ENCODE results near the gene MGA. TPM values are rescaled to one million over a fixed set of nuclear protein-coding genes. Genes with fewer than 3 reads are reported as not detected.
A peak's percentile ranks its signal among the peaks of the same experiment; 100 is the strongest.

The MGA gene
- polyA plus RNA-seq, 3 donors = 2.7 to 6.9 (median 4.2) TPM

DNA sequence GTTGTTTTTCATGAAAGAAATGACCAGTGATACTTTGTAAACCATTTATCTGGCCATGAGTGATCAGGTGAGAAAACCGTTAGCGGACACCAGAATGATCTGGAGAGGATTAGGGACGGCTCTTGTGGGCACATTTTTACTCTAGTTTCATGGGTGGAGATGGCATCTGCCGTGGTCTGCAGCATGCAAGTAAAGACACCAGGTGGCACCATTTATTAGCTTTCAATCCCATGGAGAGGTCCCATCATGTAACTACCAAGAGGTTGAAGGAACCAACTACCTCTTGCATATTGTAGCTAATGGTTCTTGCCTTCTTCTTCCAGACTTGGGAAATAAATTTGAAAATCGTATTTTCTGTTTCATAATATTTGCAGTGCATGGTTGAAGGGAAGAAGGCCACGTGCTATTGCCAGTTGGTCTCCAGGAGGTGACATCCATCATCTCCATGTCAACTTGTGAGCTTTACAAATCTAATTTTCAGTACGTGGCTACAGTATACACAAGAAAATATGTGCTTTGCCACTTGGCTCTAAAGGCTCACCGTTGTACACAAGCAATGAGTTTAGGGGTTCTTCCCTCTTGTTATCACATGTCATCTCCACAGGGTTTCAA, 112.6 kb downstream of the MGA start:
- peak; percentile 50 to 68 (median 67) for DNase-seq
- H3K4me1 Mint-ChIP-seq = peaks cover 36% of the 10 kb centered on the region
- H3K27me3 ChIP-seq (ENCODE audit: control insufficient read depth in 2 of 2, insufficient read depth in 2 of 2, low read length in 2 of 2) = no peaks in the 10 kb centered on the region
- intact Hi-C loops (cut with micrococcal nuclease) = loop anchor here (2.0 to 5.0 kb wide), 4 partner anchors 38 to 199 kb away; partner anchors contain the start of gene EHD4 (in 1 of the 2)
- no peaks in the 10 kb centered on the region for H3K9me3 Mint-ChIP-seq
- peak overlapping the region; percentile 94 for H3K4me2 ChIP-seq (replicated peaks; ENCODE audit: extremely low read depth, low read length, poor library complexity, severe bottlenecking)
- H3K27ac Mint-ChIP-seq = peak overlapping the region in 6 of 7 donors; percentile 81 to 94 (median 90)
- peak overlapping the region in 1 of 2 donors; percentile 81 for H3K27ac ChIP-seq (ENCODE audit: low read depth in 1 of 2, low read length in 2 of 2)
- peaks cover 12% of the 10 kb centered on the region for H3K79me2 ChIP-seq (ENCODE audit: insufficient read depth, low read length)
- H3K9ac ChIP-seq (ENCODE audit: insufficient read depth, low read length, poor library complexity, severe bottlenecking) = no peak overlapping the region
- H3K27me3 Mint-ChIP-seq (ENCODE audit: low read depth in 3 of 3) = no peaks in the 10 kb centered on the region
- peaks cover 4% of the 10 kb centered on the region for H4K20me1 ChIP-seq (ENCODE audit: insufficient read depth, low read length)
- no peak overlapping the region for H3K4me3 Mint-ChIP-seq
- TF ChIP-seq CTCF (IDR thresholded peaks at IDR 0.05) = peak; percentile 80
- H3K4me1 ChIP-seq (ENCODE audit: control insufficient read depth in 1 of 2, insufficient read depth in 2 of 2, low read length in 2 of 2) = peaks cover 28 to 32% of the 10 kb centered on the region in 2 donors
- no peaks in the 10 kb centered on the region for H3K9me3 ChIP-seq (replicated peaks in 1 of 2; ENCODE audit: control insufficient read depth in 1 of 2, insufficient read depth in 1 of 2, low read length in 2 of 2)
- WGBS (ENCODE audit: insufficient coverage) = 39% methylated on average over 7 of the region's 8 CpGs
- H3K4me3 ChIP-seq (replicated peaks in 1 of 3; ENCODE audit: low read depth in 2 of 3, low read length in 3 of 3) = peak overlapping the region in 1 of 3 experiments; percentile 89
- H3K36me3 Mint-ChIP-seq = peaks cover 20 to 25% of the 10 kb centered on the region in 2 donors
- H3K36me3 ChIP-seq (replicated peaks in 1 of 2; ENCODE audit: control insufficient read depth in 1 of 2, insufficient read depth in 2 of 2, low read length in 2 of 2) = peaks cover 7 to 24% of the 10 kb centered on the region in 2 donors
- H2AFZ ChIP-seq (ENCODE audit: insufficient read depth, low read depth, low read length, poor library complexity, severe bottlenecking) = no peak overlapping the region

- Mint-ChIP-seq H3K36me3 (peaks cover 18 to 20% of the 10 kb centered on the region in 2 donors), H3K27ac (peak overlapping the region; percentile 81 to 96 (median 91)), H3K9me3 (no peaks in the 10 kb centered on the region), H3K27me3 (ENCODE audit: low read depth in 3 of 3) (no peaks in the 10 kb centered on the region), H3K4me1 (peaks cover 36% of the 10 kb centered on the region), H3K4me3 (peak overlapping the region; percentile 83 to 90)
- H2AFZ ChIP-seq (ENCODE audit: insufficient read depth, low read depth, low read length, poor library complexity, severe bottlenecking) = peak overlapping the region; percentile 76
- H3K36me3 ChIP-seq (replicated peaks in 1 of 2; ENCODE audit: control insufficient read depth in 1 of 2, insufficient read depth in 2 of 2, low read length in 2 of 2) = peaks cover 5 to 19% of the 10 kb centered on the region in 2 donors
- H3K27me3 ChIP-seq (ENCODE audit: control insufficient read depth in 2 of 2, insufficient read depth in 2 of 2, low read length in 2 of 2) = no peaks in the 10 kb centered on the region
- intact Hi-C loops (cut with micrococcal nuclease) = loop anchor here (2.0 to 5.0 kb wide), 4 partner anchors 37 to 199 kb away; partner anchors contain the start of gene EHD4 (in 1 of the 2)
- WGBS (ENCODE audit: insufficient coverage) = no CpG with 5 or more reads among the region's 5 CpGs
- peak overlapping the region; percentile 94 for H3K4me2 ChIP-seq (replicated peaks; ENCODE audit: extremely low read depth, low read length, poor library complexity, severe bottlenecking)
- peak overlapping the region; percentile 12 for H3K9ac ChIP-seq (ENCODE audit: insufficient read depth, low read length, poor library complexity, severe bottlenecking)
- H3K79me2 ChIP-seq (ENCODE audit: insufficient read depth, low read length) = peaks cover 12% of the 10 kb centered on the region
- peaks cover 28 to 32% of the 10 kb centered on the region in 2 donors for H3K4me1 ChIP-seq (ENCODE audit: control insufficient read depth in 1 of 2, insufficient read depth in 2 of 2, low read length in 2 of 2)
- peaks cover 4% of the 10 kb centered on the region for H4K20me1 ChIP-seq (ENCODE audit: insufficient read depth, low read length)
- peak overlapping the region; percentile 27 to 89 (median 29) for H3K4me3 ChIP-seq (replicated peaks in 1 of 3; ENCODE audit: low read depth in 2 of 3, low read length in 3 of 3)
- no peak for TF ChIP-seq CTCF (IDR thresholded peaks at IDR 0.05)
- peak in 1 of 3 donors; percentile 3 for DNase-seq
- peak overlapping the region; percentile 76 to 81 for H3K27ac ChIP-seq (ENCODE audit: low read depth in 1 of 2, low read length in 2 of 2)
- no peaks in the 10 kb centered on the region for H3K9me3 ChIP-seq (replicated peaks in 1 of 2; ENCODE audit: control insufficient read depth in 1 of 2, insufficient read depth in 1 of 2, low read length in 2 of 2)
Observed at GRCh38 chr15:41773332-41773728, 113.1 kb downstream of the MGA start.
